ENCODE measurements around the gene MYOZ2. TPM values are rescaled to one million over a fixed set of nuclear protein-coding genes. Genes with fewer than 3 reads are reported as not detected.
A peak's percentile ranks its signal among the peaks of the same experiment; 100 is the strongest.

Gene MYOZ2
- polyA plus RNA-seq, 1 experiment: 0.17 TPM

- no peak for TF ChIP-seq CTCF (IDR thresholded peaks at IDR 0.05; ENCODE audit: insufficient read depth, low read depth, low read length)
- Histone ChIP-seq H3K27me3 (ENCODE audit: control insufficient read depth, insufficient read depth, low read length) (no peaks in the 10 kb centered on the region), H3K4me3 (ENCODE audit: low read depth, low read length) (no peak overlapping the region), H3K36me3 (ENCODE audit: control insufficient read depth, insufficient read depth, low read length) (no peaks in the 10 kb centered on the region)
- CTCF ChIA-PET: no interaction called here
- no peak for DNase-seq (ENCODE audit: low read depth)
- POLR2A ChIA-PET: interaction anchor here (0.6 kb wide), 1 partner anchor 99 kb away, joined by 9 read pairs; no protein-coding TSS in a partner anchor
These were observed 30.0 kb upstream of the MYOZ2 start for GRCh38 chr4:119105605-119106004.

DNA sequence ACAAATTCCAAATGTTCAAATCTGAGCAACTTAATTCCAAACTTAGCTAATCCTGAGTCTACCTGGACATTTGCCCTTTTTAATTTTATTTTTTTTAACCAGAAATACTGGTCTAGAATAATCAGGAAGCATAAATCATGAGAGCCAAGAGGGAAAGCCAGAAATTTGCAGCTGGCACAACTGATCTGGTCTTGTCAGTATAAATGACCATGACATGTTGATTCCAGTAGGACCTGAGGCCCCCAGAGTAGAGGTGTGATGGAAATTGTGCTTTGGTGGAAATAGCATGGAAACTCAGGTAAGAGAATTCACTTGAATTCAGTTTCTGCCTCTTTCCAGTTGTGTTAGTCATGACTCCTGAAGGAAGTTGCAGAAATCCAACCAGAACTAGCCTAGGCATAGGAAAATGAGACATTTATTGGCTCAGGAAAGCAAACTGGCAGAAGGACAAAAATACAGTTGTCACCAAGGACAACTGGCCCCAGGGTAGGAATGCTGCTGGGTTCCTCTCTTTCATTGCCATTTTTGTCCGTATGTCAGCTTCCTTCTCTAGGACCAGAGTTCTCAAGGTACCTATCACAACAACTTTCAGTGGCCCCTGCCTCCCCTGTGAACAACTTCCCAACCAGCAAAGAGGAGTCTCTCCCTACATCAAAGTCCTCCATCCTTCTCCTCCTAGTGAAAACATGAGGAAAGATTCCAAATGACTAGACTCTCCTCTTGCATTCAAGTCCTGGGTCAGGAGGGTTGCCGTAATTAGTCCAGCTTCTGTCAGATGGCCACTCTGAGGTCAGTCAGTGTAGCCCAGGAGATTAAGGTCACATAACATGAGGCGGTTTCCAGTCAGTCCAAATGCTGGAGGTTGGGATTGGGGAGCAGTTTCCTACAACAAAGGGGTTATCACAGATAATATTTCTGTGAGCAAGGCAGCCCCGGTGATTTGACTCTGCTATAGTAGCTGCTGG, 29.3 kb upstream of the MYOZ2 start:
- POLR2A ChIA-PET: interaction anchor here (0.6 kb wide), 1 partner anchor 98 kb away, joined by 9 read pairs; no protein-coding TSS in a partner anchor
- Histone ChIP-seq H3K4me3 (ENCODE audit: low read depth, low read length) (no peak overlapping the region), H3K27me3 (ENCODE audit: control insufficient read depth, insufficient read depth, low read length) (no peaks in the 10 kb centered on the region), H3K36me3 (ENCODE audit: control insufficient read depth, insufficient read depth, low read length) (no peaks in the 10 kb centered on the region)
- CTCF ChIA-PET: interaction anchor here (1.0 kb wide), 1 partner anchor 65 kb away, joined by 4 read pairs; no protein-coding TSS in a partner anchor
- no peak for TF ChIP-seq CTCF (IDR thresholded peaks at IDR 0.05; ENCODE audit: insufficient read depth, low read depth, low read length)
- no peak for DNase-seq (ENCODE audit: low read depth)

DNA sequence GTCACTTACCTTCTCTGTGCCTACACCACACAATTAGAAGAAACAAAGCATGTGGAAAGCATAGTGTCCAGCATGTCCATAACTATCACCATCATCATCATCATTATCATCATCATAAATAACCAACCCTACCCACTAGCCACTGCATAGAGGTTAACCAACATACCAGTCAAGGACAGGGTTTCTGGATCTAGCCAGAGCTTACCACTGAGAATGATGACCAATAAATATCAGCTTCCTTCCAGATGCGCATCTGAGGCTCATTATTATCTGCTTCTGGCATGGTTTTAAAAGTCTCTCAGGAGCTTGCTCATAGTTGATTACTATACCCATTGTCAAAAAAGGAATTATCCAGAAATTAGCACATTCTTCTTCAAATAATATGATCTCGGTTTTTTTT, 25.5 kb upstream of the MYOZ2 start:
- no peak for TF ChIP-seq CTCF (IDR thresholded peaks at IDR 0.05; ENCODE audit: insufficient read depth, low read depth, low read length)
- no peak overlapping the region for H3K4me3 ChIP-seq (ENCODE audit: low read depth, low read length)
- ChIA-PET CTCF (no interaction called here), POLR2A (no interaction called here)
- no peaks in the 10 kb centered on the region for H3K36me3 ChIP-seq (ENCODE audit: control insufficient read depth, insufficient read depth, low read length)
- H3K27me3 ChIP-seq (ENCODE audit: control insufficient read depth, insufficient read depth, low read length): no peaks in the 10 kb centered on the region
- no peak for DNase-seq (ENCODE audit: low read depth)

DNA sequence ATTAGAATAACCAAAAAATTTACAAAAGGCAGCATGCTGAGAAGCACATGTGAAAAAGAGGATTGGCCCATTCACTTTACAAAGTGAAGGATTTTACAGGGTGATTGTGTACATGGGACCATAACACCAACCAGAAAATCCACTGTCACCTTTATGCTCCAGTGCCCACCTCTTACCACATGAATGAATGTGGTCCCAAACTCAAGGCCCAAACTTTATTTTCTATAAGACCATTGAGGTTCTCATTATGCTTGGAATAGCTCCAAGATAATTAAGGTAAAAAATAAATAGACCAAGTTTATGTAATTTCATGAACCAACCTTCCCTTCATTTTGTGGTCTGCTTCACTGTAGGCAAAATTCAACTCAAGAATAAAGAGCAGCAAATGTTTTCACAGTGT, 24.3 kb upstream of the MYOZ2 start:
- CTCF ChIA-PET: no interaction called here
- TF ChIP-seq CTCF (IDR thresholded peaks at IDR 0.05; ENCODE audit: insufficient read depth, low read depth, low read length): no peak
- Histone ChIP-seq H3K4me3 (ENCODE audit: low read depth, low read length) (no peak overlapping the region), H3K27me3 (ENCODE audit: control insufficient read depth, insufficient read depth, low read length) (no peaks in the 10 kb centered on the region), H3K36me3 (ENCODE audit: control insufficient read depth, insufficient read depth, low read length) (no peaks in the 10 kb centered on the region)
- POLR2A ChIA-PET: no interaction called here
- DNase-seq (ENCODE audit: low read depth): no peak

DNA sequence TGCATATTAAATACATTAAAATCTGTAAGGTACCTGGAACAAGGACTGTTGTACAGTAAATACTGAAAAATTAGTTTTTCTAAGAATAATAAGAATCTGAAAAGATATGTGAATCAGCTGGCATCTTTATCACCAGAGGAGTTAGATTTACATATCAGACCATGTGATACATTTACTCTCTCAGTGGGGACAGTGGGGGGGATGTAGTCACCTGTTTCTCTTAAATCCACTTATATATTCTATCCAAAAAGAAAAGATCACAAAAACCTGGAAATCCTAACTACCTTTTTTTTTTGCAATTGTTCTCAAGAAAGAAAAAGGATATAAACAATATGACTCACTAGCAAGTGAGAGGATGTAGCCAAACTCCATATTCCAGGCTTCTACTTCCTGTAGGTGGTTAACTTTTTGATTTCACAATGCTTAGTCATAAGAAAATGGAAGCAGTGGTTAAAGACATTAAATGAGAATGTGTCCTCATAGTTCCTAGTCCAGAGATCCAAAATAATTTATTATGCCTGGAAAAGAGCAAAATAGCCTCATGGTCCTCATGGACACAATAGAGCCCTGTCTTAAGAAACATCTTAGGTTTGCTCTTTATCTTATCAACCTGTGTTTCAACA, 22.5 kb upstream of the MYOZ2 start:
- no peak for TF ChIP-seq CTCF (IDR thresholded peaks at IDR 0.05; ENCODE audit: insufficient read depth, low read depth, low read length)
- ChIA-PET CTCF (interaction anchor here (0.6 to 1.8 kb wide), 3 partner anchors 9 to 76 kb away, joined by 3 read pairs; no protein-coding TSS in a partner anchor), POLR2A (interaction anchor here (0.6 kb wide), 1 partner anchor 72 kb away, joined by 4 read pairs; no protein-coding TSS in a partner anchor)
- no peak overlapping the region for H3K4me3 ChIP-seq (ENCODE audit: low read depth, low read length)
- H3K27me3 ChIP-seq (ENCODE audit: control insufficient read depth, insufficient read depth, low read length): no peaks in the 10 kb centered on the region
- no peaks in the 10 kb centered on the region for H3K36me3 ChIP-seq (ENCODE audit: control insufficient read depth, insufficient read depth, low read length)
- DNase-seq (ENCODE audit: low read depth): peak; percentile 93

All from BJ (cell line).